Astrocyte of the cerebellum (primary cell): Measurements from ENCODE around the gene TRIM28.

Experiments used
- DNase-seq: peaks from one replicate; pipeline ENCODE4 v3.0.0-alpha.2; 2011; ENCODE audit warnings: low read depth
- H3K4me3 ChIP-seq: 2 replicates; pipeline ENCODE4 v1.5.1; 2011; ENCODE audit warnings: mild to moderate bottlenecking, low read depth, low read length, moderate library complexity
- CTCF ChIP-seq: IDR thresholded peaks from 2 replicates; pipeline ENCODE4 v1.5.1; 2012; ENCODE audit warnings: low read length, low read depth, moderate library complexity, mild to moderate bottlenecking; ENCODE audit errors: missing control alignments
- in situ Hi-C: cut with HindIII; loops from 2 replicates; pipeline ENCODE4 v1.10.0; 2017; ENCODE audit warnings: low sequenced_read_pairs

The TRIM28 gene

GRCh38 chr19:58515259-58515658, 28.6 kb upstream of the TRIM28 start:
- H3K4me3 ChIP-seq: no peak overlapping the region
- DNase-seq: no peak
- no peak for TF ChIP-seq CTCF
- in situ Hi-C loops: no loop called here

GRCh38 chr19:58516246-58516836, 27.5 kb upstream of the TRIM28 start:
- in situ Hi-C loops: no loop called here
- DNase-seq: no peak
- no peak overlapping the region for H3K4me3 ChIP-seq
- no peak for TF ChIP-seq CTCF

GRCh38 chr19:58516964-58517833, 26.7 kb upstream of the TRIM28 start:
- in situ Hi-C loops: no loop called here
- no peak for DNase-seq
- no peak overlapping the region for H3K4me3 ChIP-seq
- TF ChIP-seq CTCF: no peak

GRCh38 chr19:58518256-58519086, 25.4 kb upstream of the TRIM28 start:
- no peak for DNase-seq
- in situ Hi-C loops: no loop called here
- TF ChIP-seq CTCF: no peak
- H3K4me3 ChIP-seq: peak overlapping the region; percentile 71

- DNase-seq: no peak
- peak overlapping the region; percentile 71 for H3K4me3 ChIP-seq
- in situ Hi-C loops: no loop called here
- peak; percentile 86 for TF ChIP-seq CTCF
These were observed 24.8 kb upstream of the TRIM28 start for GRCh38 chr19:58519087-58519354.

GRCh38 chr19:58519355-58520256, 24.3 kb upstream of the TRIM28 start, which contains the start of gene ZBTB45:
ZBTB45 (minus strand) TSS chr19:58519810; CDS start chr19:58517673, 2,137 bp downstream.
- peak; percentile 68 for TF ChIP-seq CTCF
- H3K4me3 ChIP-seq: peak within 1 kb of the TSS; percentile 71
- peak; percentile 91 for DNase-seq
- in situ Hi-C loops: no loop called here
